ENCODE measurements around the gene SLC39A9.

GRCh38 chr14:69489495-69489894 is 91.0 kb downstream of the SLC39A9 start:
- no peak for TF ChIP-seq MAZ (IDR thresholded peaks at IDR 0.05; ENCODE audit: borderline replicate concordance, low read depth, low read length)
- TF ChIP-seq FOS (IDR thresholded peaks at IDR 0.05; ENCODE audit: low read depth, low read length), result no peak
- TF ChIP-seq, protein P1, sequence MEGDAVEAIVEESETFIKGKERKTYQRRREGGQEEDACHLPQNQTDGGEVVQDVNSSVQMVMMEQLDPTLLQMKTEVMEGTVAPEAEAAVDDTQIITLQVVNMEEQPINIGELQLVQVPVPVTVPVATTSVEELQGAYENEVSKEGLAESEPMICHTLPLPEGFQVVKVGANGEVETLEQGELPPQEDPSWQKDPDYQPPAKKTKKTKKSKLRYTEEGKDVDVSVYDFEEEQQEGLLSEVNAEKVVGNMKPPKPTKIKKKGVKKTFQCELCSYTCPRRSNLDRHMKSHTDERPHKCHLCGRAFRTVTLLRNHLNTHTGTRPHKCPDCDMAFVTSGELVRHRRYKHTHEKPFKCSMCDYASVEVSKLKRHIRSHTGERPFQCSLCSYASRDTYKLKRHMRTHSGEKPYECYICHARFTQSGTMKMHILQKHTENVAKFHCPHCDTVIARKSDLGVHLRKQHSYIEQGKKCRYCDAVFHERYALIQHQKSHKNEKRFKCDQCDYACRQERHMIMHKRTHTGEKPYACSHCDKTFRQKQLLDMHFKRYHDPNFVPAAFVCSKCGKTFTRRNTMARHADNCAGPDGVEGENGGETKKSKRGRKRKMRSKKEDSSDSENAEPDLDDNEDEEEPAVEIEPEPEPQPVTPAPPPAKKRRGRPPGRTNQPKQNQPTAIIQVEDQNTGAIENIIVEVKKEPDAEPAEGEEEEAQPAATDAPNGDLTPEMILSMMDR (conservative IDR thresholded peaks at IDR 0.05; ENCODE audit: low read depth, low read length), result no peak
- no peak for TF ChIP-seq POLR2A (IDR thresholded peaks at IDR 0.05; ENCODE audit: low read depth, low read length)
- TF ChIP-seq, protein P2, sequence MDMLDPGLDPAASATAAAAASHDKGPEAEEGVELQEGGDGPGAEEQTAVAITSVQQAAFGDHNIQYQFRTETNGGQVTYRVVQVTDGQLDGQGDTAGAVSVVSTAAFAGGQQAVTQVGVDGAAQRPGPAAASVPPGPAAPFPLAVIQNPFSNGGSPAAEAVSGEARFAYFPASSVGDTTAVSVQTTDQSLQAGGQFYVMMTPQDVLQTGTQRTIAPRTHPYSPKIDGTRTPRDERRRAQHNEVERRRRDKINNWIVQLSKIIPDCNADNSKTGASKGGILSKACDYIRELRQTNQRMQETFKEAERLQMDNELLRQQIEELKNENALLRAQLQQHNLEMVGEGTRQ (IDR thresholded peaks at IDR 0.05; ENCODE audit: low read depth, low read length), result no peak
- TF ChIP-seq RCOR1 (IDR thresholded peaks at IDR 0.05; ENCODE audit: insufficient replicate concordance, low read length), result no peak
- TF ChIP-seq CEBPB (IDR thresholded peaks at IDR 0.05; ENCODE audit: low read depth, low read length), result no peak
- TF ChIP-seq BHLHE40 (IDR thresholded peaks at IDR 0.05; ENCODE audit: low read depth, low read length), result no peak
- no peak for TF ChIP-seq SMC3 (IDR thresholded peaks at IDR 0.05; ENCODE audit: low read depth, low read length)
- TF ChIP-seq, protein P3, sequence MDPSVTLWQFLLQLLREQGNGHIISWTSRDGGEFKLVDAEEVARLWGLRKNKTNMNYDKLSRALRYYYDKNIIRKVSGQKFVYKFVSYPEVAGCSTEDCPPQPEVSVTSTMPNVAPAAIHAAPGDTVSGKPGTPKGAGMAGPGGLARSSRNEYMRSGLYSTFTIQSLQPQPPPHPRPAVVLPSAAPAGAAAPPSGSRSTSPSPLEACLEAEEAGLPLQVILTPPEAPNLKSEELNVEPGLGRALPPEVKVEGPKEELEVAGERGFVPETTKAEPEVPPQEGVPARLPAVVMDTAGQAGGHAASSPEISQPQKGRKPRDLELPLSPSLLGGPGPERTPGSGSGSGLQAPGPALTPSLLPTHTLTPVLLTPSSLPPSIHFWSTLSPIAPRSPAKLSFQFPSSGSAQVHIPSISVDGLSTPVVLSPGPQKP (IDR thresholded peaks at IDR 0.05; ENCODE audit: borderline replicate concordance, low read depth, low read length), result no peak
